SK-N-MC (cell line): Measurements from ENCODE around the gene STRIT1.

Source experiments
- EZH2 ChIP-seq: fragments of 200-600 bp; sonication (generic); IDR thresholded peaks from one replicate; pipeline ENCODE4 v1.6.1; 2017; ENCODE audit warnings: antibody characterized with exemption
- POLR2AphosphoS5 ChIP-seq: IDR thresholded peaks from 2 replicates; pipeline ENCODE4 v1.6.1; 2012; ENCODE audit warnings: mild to moderate bottlenecking, low read depth, low read length, borderline replicate concordance

- no peak for TF ChIP-seq POLR2AphosphoS5
- TF ChIP-seq EZH2 = no peak
Observed at GRCh38 chr3:155252535-155252934, 40.9 kb downstream of the STRIT1 start.
